ENCODE data around the gene PLEKHG4B.
"Not testable (repeated sequence)": the region's sequence is repeated elsewhere in the genome, so short reads cannot be mapped to it uniquely, and the experiment has no call there.

PLEKHG4B gene

GRCh38 chr5:96976-97660, 5.2 kb downstream of the PLEKHG4B start:
- DNase-seq: no peak

- no peak for DNase-seq
Observed at GRCh38 chr5:99815-100214, 7.8 kb downstream of the PLEKHG4B start.

GRCh38 chr5:102411-103043, 10.6 kb downstream of the PLEKHG4B start:
- no peak for DNase-seq

- DNase-seq: not testable (repeated sequence)
Observed at GRCh38 chr5:104106-104505, 12.1 kb downstream of the PLEKHG4B start.

GRCh38 chr5:104778-105296, 12.9 kb downstream of the PLEKHG4B start:
- no peak for DNase-seq

GRCh38 chr5:105504-106070, 13.6 kb downstream of the PLEKHG4B start:
- peak; percentile 74 for DNase-seq

- no peak for DNase-seq
Observed at GRCh38 chr5:106587-106986, 14.6 kb downstream of the PLEKHG4B start.

GRCh38 chr5:107526-107925, 15.6 kb downstream of the PLEKHG4B start:
- DNase-seq: no peak

GRCh38 chr5:109826-110225, 17.9 kb downstream of the PLEKHG4B start:
- no peak for DNase-seq

GRCh38 chr5:110270-110888, 18.4 kb downstream of the PLEKHG4B start:
- DNase-seq: no peak

- no peak for DNase-seq
Observed at GRCh38 chr5:111171-111570, 19.2 kb downstream of the PLEKHG4B start.

GRCh38 chr5:119486-120097, 27.6 kb downstream of the PLEKHG4B start:
- no peak for DNase-seq

GRCh38 chr5:121432-121831, 29.5 kb downstream of the PLEKHG4B start:
- no peak for DNase-seq

GRCh38 chr5:125815-126214, 33.8 kb downstream of the PLEKHG4B start:
- DNase-seq: no peak

- DNase-seq: no peak
Observed at GRCh38 chr5:126806-127205, 34.8 kb downstream of the PLEKHG4B start.

GRCh38 chr5:127886-128285, 35.9 kb downstream of the PLEKHG4B start:
- no peak for DNase-seq

GRCh38 chr5:128446-128845, 36.5 kb downstream of the PLEKHG4B start:
- no peak for DNase-seq

GRCh38 chr5:129148-129547, 37.2 kb downstream of the PLEKHG4B start:
- DNase-seq: no peak

- no peak for DNase-seq
Observed at GRCh38 chr5:129820-130219, 37.9 kb downstream of the PLEKHG4B start.

GRCh38 chr5:130601-131131, 38.7 kb downstream of the PLEKHG4B start:
- no peak for DNase-seq

- DNase-seq: no peak
Observed at GRCh38 chr5:136901-137300, 44.9 kb downstream of the PLEKHG4B start.

- DNase-seq: no peak
Observed at GRCh38 chr5:137741-138140, 45.8 kb downstream of the PLEKHG4B start.

- no peak for DNase-seq
Observed at GRCh38 chr5:138936-139335, 47.0 kb downstream of the PLEKHG4B start.
